NT2/D1 (cell line): ENCODE data around the gene HLA-C.
"Not testable (repeated sequence)": the region's sequence is repeated elsewhere in the genome, so short reads cannot be mapped to it uniquely, and the experiment has no call there.

ENCODE experiments used
- DNase-seq: peaks from one replicate; pipeline ENCODE4 v3.0.0-alpha.2; 2011; ENCODE audit warnings: low read depth, low spot score
- H3K27me3 ChIP-seq: 2 replicates; pipeline ENCODE4 v1.6.0; 2011; ENCODE audit warnings: mild to moderate bottlenecking; ENCODE audit not compliant: insufficient read length, insufficient read depth
- H3K36me3 ChIP-seq: 2 replicates; pipeline ENCODE4 v1.6.1; 2011; ENCODE audit warnings: mild to moderate bottlenecking, low read length, mixed read lengths; ENCODE audit not compliant: insufficient read depth, insufficient read length
- H3K4me1 ChIP-seq: 2 replicates; pipeline ENCODE4 v1.5.1; 2011; ENCODE audit not compliant: insufficient read depth, insufficient read length
- H3K4me3 ChIP-seq: 2 replicates; pipeline ENCODE4 v1.5.1; 2011; ENCODE audit warnings: low read depth; ENCODE audit not compliant: insufficient read length
- H3K9ac ChIP-seq: 2 replicates; pipeline ENCODE4 v1.6.0; 2011; ENCODE audit warnings: low read depth; ENCODE audit not compliant: insufficient read length
- H3K9me3 ChIP-seq: 2 replicates; pipeline ENCODE4 v1.5.1; 2011; ENCODE audit warnings: mild to moderate bottlenecking, low read length; ENCODE audit not compliant: insufficient read depth
- SUZ12 ChIP-seq: IDR thresholded peaks from 2 replicates; pipeline ENCODE4 v1.6.1; 2011; ENCODE audit not compliant: insufficient read length, insufficient read depth; ENCODE audit errors: extremely low read depth
- YY1 ChIP-seq: IDR thresholded peaks from 2 replicates; pipeline ENCODE4 v1.6.1; 2011; ENCODE audit not compliant: insufficient read length, insufficient read depth
- ZNF274 ChIP-seq: IDR thresholded peaks from 2 replicates; pipeline ENCODE4 v1.6.1; 2011; ENCODE audit warnings: mild to moderate bottlenecking, low read depth, low read length

Gene HLA-C

GRCh38 chr6:31270788-31271640 is 878 bp downstream of the HLA-C start:
- peak overlapping the region; percentile 66 for H3K4me3 ChIP-seq
- peak overlapping the region; percentile 85 for H3K9ac ChIP-seq
- peaks cover 26% of the 10 kb centered on the region for H3K36me3 ChIP-seq
- no peaks in the 10 kb centered on the region for H3K27me3 ChIP-seq
- peaks cover 20% of the 10 kb centered on the region for H3K4me1 ChIP-seq
- no peak for TF ChIP-seq ZNF274
- no peak for TF ChIP-seq SUZ12
- TF ChIP-seq YY1 = no peak
- no peak for DNase-seq
- H3K9me3 ChIP-seq = no peaks in the 10 kb centered on the region

- Histone ChIP-seq H3K36me3 (peaks cover 26% of the 10 kb centered on the region), H3K27me3 (no peaks in the 10 kb centered on the region), H3K9me3 (no peaks in the 10 kb centered on the region), H3K4me3 (no peak overlapping the region), H3K4me1 (peaks cover 20% of the 10 kb centered on the region), H3K9ac (no peak overlapping the region)
- no peak for TF ChIP-seq SUZ12
- TF ChIP-seq YY1 = no peak
- TF ChIP-seq ZNF274 = no peak
- no peak for DNase-seq
Observed at GRCh38 chr6:31268836-31269235, 3.1 kb downstream of the HLA-C start.

GRCh38 chr6:31268369-31268765 is 3.5 kb downstream of the HLA-C start:
- no peak for TF ChIP-seq ZNF274
- no peak for TF ChIP-seq YY1
- no peak for TF ChIP-seq SUZ12
- Histone ChIP-seq H3K27me3 (no peaks in the 10 kb centered on the region), H3K9ac (no peak overlapping the region), H3K4me3 (no peak overlapping the region), H3K36me3 (peaks cover 26% of the 10 kb centered on the region), H3K9me3 (no peaks in the 10 kb centered on the region), H3K4me1 (peaks cover 20% of the 10 kb centered on the region)
- no peak for DNase-seq

- H3K4me1 ChIP-seq = peaks cover 20% of the 10 kb centered on the region
- no peaks in the 10 kb centered on the region for H3K27me3 ChIP-seq
- H3K4me3 ChIP-seq = no peak overlapping the region
- no peak for DNase-seq
- H3K36me3 ChIP-seq = peaks cover 26% of the 10 kb centered on the region
- TF ChIP-seq ZNF274 (no peak), YY1 (no peak)
- no peaks in the 10 kb centered on the region for H3K9me3 ChIP-seq
- H3K9ac ChIP-seq = no peak overlapping the region
Observed at GRCh38 chr6:31267651-31268368, 4.1 kb downstream of the HLA-C start.

GRCh38 chr6:31266567-31267360 is 5.1 kb downstream of the HLA-C start:
- Histone ChIP-seq H3K4me3 (no peak overlapping the region), H3K27me3 (no peaks in the 10 kb centered on the region), H3K9ac (no peak overlapping the region), H3K9me3 (no peaks in the 10 kb centered on the region), H3K4me1 (peaks cover 20% of the 10 kb centered on the region), H3K36me3 (peaks cover 26% of the 10 kb centered on the region)
- DNase-seq = no peak
- no peak for TF ChIP-seq SUZ12
- TF ChIP-seq ZNF274 = no peak
- TF ChIP-seq YY1 = no peak

- H3K36me3 ChIP-seq = peaks cover 26% of the 10 kb centered on the region
- no peaks in the 10 kb centered on the region for H3K9me3 ChIP-seq
- no peak overlapping the region for H3K9ac ChIP-seq
- no peak for TF ChIP-seq YY1
- TF ChIP-seq SUZ12 = no peak
- no peak for TF ChIP-seq ZNF274
- H3K27me3 ChIP-seq = no peaks in the 10 kb centered on the region
- no peak for DNase-seq
- peaks cover 19% of the 10 kb centered on the region for H3K4me1 ChIP-seq
- no peak overlapping the region for H3K4me3 ChIP-seq
Observed at GRCh38 chr6:31265926-31266325, 6.0 kb downstream of the HLA-C start.

- not testable (repeated sequence) for H3K27me3 ChIP-seq, H3K4me3 ChIP-seq, H3K36me3 ChIP-seq, H3K9me3 ChIP-seq, DNase-seq, H3K4me1 ChIP-seq, H3K9ac ChIP-seq
Observed at GRCh38 chr6:31263346-31263933, 8.5 kb downstream of the HLA-C start.

- H3K9me3 ChIP-seq, H3K36me3 ChIP-seq, H3K4me3 ChIP-seq, H3K9ac ChIP-seq, H3K4me1 ChIP-seq, H3K27me3 ChIP-seq, DNase-seq: not testable (repeated sequence)
Observed at GRCh38 chr6:31259995-31260394, 11.9 kb downstream of the HLA-C start.
